Caco-2 (cell line): ENCODE measurements around the gene CHML. TPM values are rescaled to one million over a fixed set of nuclear protein-coding genes. Genes with fewer than 3 reads are reported as not detected.

Source experiments
- BruUV-seq: library from RNA; stranded (reverse); fragments of 400-500 nt; replicated peaks from 2 replicates; lab custom pipeline; 2021; lab: Mats Ljungman, UMichigan
- CTCF ChIA-PET: fragments of 300-600 bp; sonication (Branson Sonifier 250); formaldehyde crosslinking; loops from one replicate; lab custom pipeline; 2022; ENCODE audit warnings: antibody characterized with exemption; lab: Charles Lee
- POLR2A ChIA-PET: fragments of 300-600 bp; sonication (Branson Sonifier 250); formaldehyde crosslinking; loops from one replicate; lab custom pipeline; 2022; ENCODE audit warnings: antibody characterized with exemption; lab: Charles Lee
- DNase-seq, 2 experiments: peaks; one replicate each; pipeline versions ENCODE4 v3.0.0 to v3.0.0-alpha.2; 2020 to 2022
- H3K27me3 ChIP-seq: replicated peaks from 2 replicates; pipeline ENCODE4 v1.6.0; 2011; ENCODE audit warnings: low read length; ENCODE audit not compliant: control insufficient read depth, insufficient read depth
- H3K36me3 ChIP-seq: 2 replicates; pipeline ENCODE4 v1.5.1; 2011; ENCODE audit warnings: low read length; ENCODE audit not compliant: control insufficient read depth, insufficient read depth
- H3K4me1 ChIP-seq: fragments of 250-450 bp; sonication (Bioruptor Pico); 2 replicates; pipeline ENCODE4 v1.5.1; 2020; ENCODE audit warnings: mild to moderate bottlenecking
- H3K4me3 ChIP-seq: 2 replicates; pipeline ENCODE4 v1.5.1; 2011; ENCODE audit warnings: low read depth, mild to moderate bottlenecking, control low read depth, low read length
- H3K9me3 ChIP-seq: fragments of 250-450 bp; sonication (Bioruptor Pico); 2 replicates; pipeline ENCODE4 v1.5.1; 2020; ENCODE audit warnings: mild to moderate bottlenecking, moderate library complexity
- H3K27ac Mint-ChIP-seq: one replicate; pipeline ENCODE4 v1.8.0; 2022; ENCODE audit warnings: mixed read lengths; ENCODE audit not compliant: unreplicated experiment
- H3K27me3 Mint-ChIP-seq: one replicate; pipeline ENCODE4 v1.8.0; 2022; ENCODE audit warnings: mixed read lengths; ENCODE audit not compliant: insufficient read depth, unreplicated experiment
- H3K36me3 Mint-ChIP-seq: one replicate; pipeline ENCODE4 v1.8.0; 2022; ENCODE audit warnings: mild to moderate bottlenecking, mixed read lengths; ENCODE audit not compliant: insufficient read depth, unreplicated experiment
- H3K4me1 Mint-ChIP-seq: one replicate; pipeline ENCODE4 v1.8.0; 2022; ENCODE audit warnings: low read depth, mixed read lengths; ENCODE audit not compliant: unreplicated experiment
- H3K4me3 Mint-ChIP-seq: one replicate; pipeline ENCODE4 v1.8.0; 2022; ENCODE audit warnings: mild to moderate bottlenecking, moderate library complexity, mixed read lengths; ENCODE audit not compliant: unreplicated experiment
- H3K9me3 Mint-ChIP-seq: one replicate; pipeline ENCODE4 v1.8.0; 2022; ENCODE audit warnings: mixed read lengths; ENCODE audit not compliant: unreplicated experiment
- CTCF ChIP-seq, 2 experiments: fragments of 200-600 bp in 1 of 2; IDR thresholded peaks; 1 replicate in 1 of 2; 2 replicates in 1 of 2; pipeline versions ENCODE4 v1.5.1 to v1.8.0; 2011 to 2022; ENCODE audit warnings: antibody characterized with exemption in 1 of 2, control low read depth in 1 of 2, inconsistent platforms in 1 of 2, low read depth in 1 of 2, low read length in 1 of 2, mild to moderate bottlenecking in 1 of 2, moderate library complexity in 1 of 2; ENCODE audit not compliant: insufficient read depth in 1 of 2, severe bottlenecking in 1 of 2, unreplicated experiment in 1 of 2
- intact Hi-C: fragments of 100-400 bp; cut with micrococcal nuclease; formaldehyde crosslinking; loops from one replicate; pipeline ENCODE4 v1.10.0; 2022; ENCODE audit not compliant: unreplicated experiment
- total RNA-seq: library from RNA; stranded (reverse); gene quantifications from 2 replicates; pipeline ENCODE4 v1.2.3, GENCODE V29; 2022

Gene CHML
- total RNA-seq, 1 experiment from 2014 or later: 29.2 TPM

GRCh38 chr1:241646201-241646600 is 6.0 kb upstream of the CHML start:
- DNase-seq: no peak
- H3K4me1 ChIP-seq: peaks cover 23% of the 10 kb centered on the region
- Mint-ChIP-seq H3K9me3 (peaks cover 31% of the 10 kb centered on the region), H3K4me1 (peaks cover 13% of the 10 kb centered on the region), H3K36me3 (peaks cover 6% of the 10 kb centered on the region), H3K27me3 (no peaks in the 10 kb centered on the region), H3K4me3 (no peak overlapping the region), H3K27ac (no peak overlapping the region)
- H3K36me3 ChIP-seq: no peaks in the 10 kb centered on the region
- no peak for TF ChIP-seq CTCF (IDR thresholded peaks at IDR 0.05; ENCODE audit: insufficient read depth in 1 of 2, low read depth in 1 of 2, low read length in 1 of 2, severe bottlenecking in 1 of 2, unreplicated experiment in 1 of 2)
- intact Hi-C loops: loop anchor here (10.0 kb wide), 1 partner anchor 109 kb away; no protein-coding TSS in a partner anchor
- CTCF ChIA-PET: no interaction called here
- H3K9me3 ChIP-seq: peaks cover 13% of the 10 kb centered on the region
- POLR2A ChIA-PET: no interaction called here
- BruUV-seq: no TSS peak
- H3K4me3 ChIP-seq: no peak overlapping the region
- H3K27me3 ChIP-seq: no peaks in the 10 kb centered on the region

DNA sequence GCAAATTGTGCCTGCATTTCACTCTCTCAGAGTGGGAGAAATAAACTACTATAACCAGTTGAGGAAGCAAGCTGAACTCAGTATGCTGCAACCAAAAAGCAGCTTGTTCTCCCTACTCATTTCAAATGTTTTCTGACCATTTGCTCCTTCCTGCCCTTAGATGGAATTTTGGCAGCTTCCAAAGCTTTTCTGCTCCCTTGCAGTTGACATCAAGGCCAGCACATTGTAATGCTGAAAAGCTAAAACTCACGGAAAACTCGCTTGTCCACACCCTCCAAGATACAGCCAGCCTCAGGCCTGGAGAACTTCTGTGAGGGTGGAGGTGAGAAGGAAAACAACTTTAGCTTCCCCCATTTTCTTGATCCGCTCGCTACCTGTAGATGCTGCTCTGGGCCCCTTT is 5.0 kb upstream of the CHML start:
- no peak overlapping the region for H3K27ac Mint-ChIP-seq
- TF ChIP-seq CTCF (IDR thresholded peaks at IDR 0.05; ENCODE audit: insufficient read depth in 1 of 2, low read depth in 1 of 2, low read length in 1 of 2, severe bottlenecking in 1 of 2, unreplicated experiment in 1 of 2): no peak
- intact Hi-C loops: loop anchor here (10.0 kb wide), 1 partner anchor 110 kb away; no protein-coding TSS in a partner anchor
- Histone ChIP-seq H3K27me3 (no peaks in the 10 kb centered on the region), H3K9me3 (peaks cover 21% of the 10 kb centered on the region), H3K4me1 (peaks cover 31% of the 10 kb centered on the region), H3K4me3 (no peak overlapping the region), H3K36me3 (no peaks in the 10 kb centered on the region)
- H3K9me3 Mint-ChIP-seq: peaks cover 26% of the 10 kb centered on the region
- H3K4me1 Mint-ChIP-seq: peaks cover 19% of the 10 kb centered on the region
- H3K4me3 Mint-ChIP-seq: no peak overlapping the region
- H3K36me3 Mint-ChIP-seq: peaks cover 6% of the 10 kb centered on the region
- POLR2A ChIA-PET: no interaction called here
- no peaks in the 10 kb centered on the region for H3K27me3 Mint-ChIP-seq
- CTCF ChIA-PET: no interaction called here
- no TSS peak for BruUV-seq
- DNase-seq: no peak

GRCh38 chr1:241644259-241644658 is 4.1 kb upstream of the CHML start:
- no peak overlapping the region for H3K4me3 Mint-ChIP-seq
- H3K27me3 Mint-ChIP-seq: no peaks in the 10 kb centered on the region
- H3K4me3 ChIP-seq: no peak overlapping the region
- no peak for TF ChIP-seq CTCF (IDR thresholded peaks at IDR 0.05; ENCODE audit: insufficient read depth in 1 of 2, low read depth in 1 of 2, low read length in 1 of 2, severe bottlenecking in 1 of 2, unreplicated experiment in 1 of 2)
- peaks cover 31% of the 10 kb centered on the region for H3K4me1 ChIP-seq
- intact Hi-C loops: loop anchor here (5.0 to 10.0 kb wide), 2 partner anchors 111 to 203 kb away; partner anchors contain the start of gene EXO1
- H3K27ac Mint-ChIP-seq: no peak overlapping the region
- ChIA-PET POLR2A (no interaction called here), CTCF (no interaction called here)
- H3K27me3 ChIP-seq: no peaks in the 10 kb centered on the region
- peaks cover 21% of the 10 kb centered on the region for H3K9me3 ChIP-seq
- H3K4me1 Mint-ChIP-seq: peaks cover 19% of the 10 kb centered on the region
- H3K36me3 ChIP-seq: no peaks in the 10 kb centered on the region
- BruUV-seq: no TSS peak
- DNase-seq: no peak
- H3K36me3 Mint-ChIP-seq: peaks cover 6% of the 10 kb centered on the region
- H3K9me3 Mint-ChIP-seq: peaks cover 17% of the 10 kb centered on the region
